Measurements from ENCODE around the gene SLC38A9.
"Not testable (repeated sequence)": the region's sequence is repeated elsewhere in the genome, so short reads cannot be mapped to it uniquely, and the experiment has no call there.

SLC38A9 gene

DNA sequence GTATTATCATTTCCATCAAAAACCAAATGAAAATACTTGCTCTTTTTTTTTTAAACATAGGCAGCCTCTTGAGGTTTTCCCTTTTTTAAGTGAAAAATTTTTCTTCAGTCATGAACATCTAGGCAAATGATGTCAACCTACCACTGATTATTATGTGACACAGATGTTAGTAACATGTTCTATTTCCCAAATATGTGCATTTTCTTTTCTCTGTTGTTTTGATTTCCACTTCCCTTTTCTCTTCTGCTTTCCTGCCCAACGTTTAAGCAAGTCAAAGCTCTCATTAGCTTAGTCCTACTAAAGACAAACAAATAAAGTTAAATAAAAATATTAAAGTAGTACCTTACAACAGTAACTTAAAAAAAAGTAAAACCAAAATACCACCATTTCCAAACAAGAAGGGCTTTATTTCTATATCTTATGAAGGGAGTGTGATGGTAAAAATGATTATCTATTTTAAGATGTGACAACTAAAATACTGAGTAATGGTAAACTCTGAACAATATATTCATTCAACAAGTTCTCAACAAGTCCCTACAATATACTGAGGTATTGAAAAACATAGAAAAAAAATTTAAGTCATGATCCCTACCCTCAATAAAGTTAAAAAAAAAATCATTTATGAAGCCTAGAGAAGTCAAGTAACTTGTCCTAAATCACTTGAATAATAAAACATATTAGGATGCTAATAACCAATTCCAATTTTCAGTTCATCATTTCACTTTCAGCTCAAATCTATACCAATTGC, 9.4 kb downstream of the SLC38A9 start:
- DNase-seq: no peak

DNA sequence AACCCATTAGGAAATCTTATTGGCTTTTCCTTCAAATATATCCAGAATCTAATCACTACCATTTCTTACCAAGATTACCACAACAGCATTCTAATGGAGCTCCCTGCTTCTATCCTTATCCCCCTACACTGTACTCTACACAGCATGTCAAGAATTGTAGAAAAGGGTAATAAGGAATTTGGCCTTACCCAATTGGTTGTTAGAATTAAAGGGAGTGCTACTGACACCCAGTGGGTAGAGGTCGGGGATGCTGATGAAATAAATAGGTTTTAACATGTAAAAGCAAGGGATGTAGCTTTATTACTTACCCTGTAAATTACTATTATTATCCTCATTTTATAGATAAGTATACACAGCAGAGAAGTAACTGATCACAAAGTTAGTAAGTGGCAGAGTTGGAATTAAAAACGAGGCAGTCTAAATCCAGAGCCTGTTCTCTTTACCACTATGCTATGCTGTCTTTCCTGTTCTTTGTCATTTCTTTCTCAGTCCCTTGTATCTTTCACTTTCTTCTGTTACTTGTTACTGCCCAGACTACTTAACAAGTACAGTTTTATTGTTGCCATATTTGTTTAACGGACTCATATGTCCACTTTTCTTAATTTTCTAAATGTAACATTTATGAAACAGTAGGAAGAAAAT, 10.5 kb downstream of the SLC38A9 start:
- no peak for DNase-seq

DNA sequence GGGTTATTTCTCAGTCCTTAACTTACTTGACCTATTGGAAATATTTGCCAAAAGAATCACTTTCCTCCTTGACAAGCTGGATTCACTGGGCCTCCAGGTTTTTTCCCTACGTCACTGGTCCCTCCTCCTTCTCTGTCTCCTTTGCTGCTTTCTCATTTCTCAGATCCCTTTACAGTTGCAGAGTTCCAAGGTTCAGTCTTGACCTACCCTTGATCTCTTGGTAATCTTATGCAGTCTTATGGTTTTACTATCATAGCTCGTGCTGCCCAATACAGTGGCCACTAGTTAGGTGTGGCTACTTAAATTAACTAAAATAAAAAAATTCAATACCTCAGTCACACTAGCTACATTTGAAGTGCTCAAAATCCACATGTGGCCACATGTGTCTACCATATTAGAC, 11.4 kb downstream of the SLC38A9 start:
- no peak for DNase-seq

DNA sequence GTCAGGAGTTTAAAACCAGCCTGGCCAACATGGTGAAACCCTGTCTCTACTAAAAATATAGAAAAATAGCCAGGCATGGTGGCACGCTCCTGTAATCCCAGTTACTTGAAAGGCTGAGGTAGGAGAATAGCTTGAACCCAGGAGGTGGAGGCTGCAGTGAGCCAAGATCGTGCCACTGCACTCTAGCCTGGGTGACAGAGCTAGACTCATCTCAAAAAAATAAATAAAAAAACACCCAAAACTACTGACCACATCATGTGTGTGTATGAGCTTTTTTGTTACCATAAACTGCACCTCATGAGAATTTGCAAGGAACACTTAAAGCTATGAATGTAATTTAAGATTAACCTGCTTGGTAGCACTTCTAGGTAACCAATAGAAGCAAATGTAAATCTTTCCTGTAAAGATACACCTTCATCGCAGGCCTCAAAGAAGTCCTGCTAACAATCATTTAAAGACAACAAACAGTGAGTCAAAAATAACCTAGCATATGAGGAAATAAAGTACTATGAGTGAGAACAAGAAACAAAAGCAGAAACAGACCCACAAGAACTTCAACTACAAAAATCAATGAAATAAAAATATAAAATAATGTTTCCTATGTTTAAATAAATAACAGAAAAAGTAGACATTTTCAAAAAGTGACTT, 13.0 kb downstream of the SLC38A9 start:
- no peak for DNase-seq

DNA sequence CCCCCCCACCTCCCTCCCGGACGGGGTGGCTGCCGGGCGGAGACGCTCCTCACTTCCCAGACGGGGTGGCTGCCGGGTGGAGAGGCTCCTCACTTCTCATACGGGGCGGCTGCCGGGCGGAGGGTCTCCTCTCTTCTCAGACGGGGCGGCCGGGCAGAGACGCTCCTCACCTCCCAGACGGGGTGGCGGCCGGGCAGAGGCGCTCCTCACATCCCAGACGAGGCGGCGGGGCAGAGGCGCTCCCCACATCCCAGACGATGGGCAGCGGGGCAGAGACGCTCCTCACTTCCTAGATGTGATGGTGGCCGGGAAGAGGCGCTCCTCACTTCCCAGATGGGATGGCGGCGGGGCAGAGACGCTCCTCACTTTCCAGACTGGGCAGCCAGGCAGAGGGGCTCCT, 15.4 kb downstream of the SLC38A9 start:
- DNase-seq: not testable (repeated sequence)

DNA sequence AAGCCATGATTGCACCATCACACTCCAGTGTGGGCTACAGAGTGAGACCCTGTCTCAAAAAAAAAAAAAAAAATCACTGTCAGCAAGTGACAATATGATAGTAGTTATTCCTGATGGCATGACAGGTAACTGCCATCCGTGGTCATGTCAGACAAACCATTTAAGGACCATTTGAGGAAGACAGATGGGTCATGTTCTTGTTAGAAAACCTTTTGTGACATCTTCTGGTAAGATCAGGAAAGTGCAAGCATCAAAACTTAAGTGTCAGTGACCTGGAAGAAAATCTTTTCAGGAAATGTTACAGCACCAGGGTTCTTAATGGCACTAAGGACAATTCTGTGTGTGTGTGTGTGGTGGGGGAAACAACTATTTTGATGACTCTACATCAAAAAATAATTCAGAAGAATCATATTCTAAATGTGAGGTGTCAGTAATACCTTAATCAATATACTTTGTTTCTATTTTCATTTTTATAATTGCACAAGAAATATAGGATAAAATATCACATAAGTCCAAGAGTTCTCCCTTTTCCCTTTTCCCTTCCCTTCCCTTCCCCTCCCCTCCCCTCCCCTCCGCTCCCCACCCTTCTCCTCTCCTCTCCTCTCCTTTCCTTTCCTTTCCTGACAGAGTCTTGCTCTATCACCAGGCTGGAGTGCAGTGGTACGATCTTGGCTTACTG, 17.8 kb downstream of the SLC38A9 start:
- DNase-seq: no peak

DNA sequence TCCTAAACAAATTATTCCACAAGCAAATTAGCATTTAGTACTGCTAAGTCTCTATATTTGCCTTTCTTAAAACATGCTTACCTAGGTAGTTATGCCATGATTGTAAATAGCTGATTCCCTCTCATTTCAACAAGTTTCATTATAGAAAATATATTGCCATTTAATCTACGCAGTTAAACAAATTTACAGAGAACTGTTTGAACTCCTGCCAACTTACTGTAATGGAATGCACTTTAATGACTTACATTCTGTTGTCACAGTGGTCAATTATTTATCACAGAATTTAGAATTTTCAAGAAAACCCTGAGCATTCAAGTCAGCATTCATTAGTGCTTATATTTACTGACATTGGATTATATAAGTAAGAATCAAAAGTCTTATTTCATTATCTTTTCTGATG, 19.6 kb downstream of the SLC38A9 start:
- DNase-seq: no peak

DNA sequence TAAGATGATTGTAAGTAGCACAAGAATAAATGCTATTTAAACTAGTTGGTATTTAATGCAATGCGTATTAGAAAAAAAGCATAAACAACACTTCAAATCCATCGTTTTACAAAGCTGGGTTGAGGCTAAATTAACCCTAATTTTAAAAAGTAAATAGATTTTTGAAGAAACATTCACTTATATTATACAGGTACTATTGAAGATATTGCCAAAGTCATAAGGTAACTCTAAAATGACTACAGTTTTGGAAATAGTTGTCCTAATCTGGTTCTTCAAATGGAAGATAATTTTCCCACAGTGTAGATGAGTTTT, 20.1 kb downstream of the SLC38A9 start:
- DNase-seq: no peak

DNA sequence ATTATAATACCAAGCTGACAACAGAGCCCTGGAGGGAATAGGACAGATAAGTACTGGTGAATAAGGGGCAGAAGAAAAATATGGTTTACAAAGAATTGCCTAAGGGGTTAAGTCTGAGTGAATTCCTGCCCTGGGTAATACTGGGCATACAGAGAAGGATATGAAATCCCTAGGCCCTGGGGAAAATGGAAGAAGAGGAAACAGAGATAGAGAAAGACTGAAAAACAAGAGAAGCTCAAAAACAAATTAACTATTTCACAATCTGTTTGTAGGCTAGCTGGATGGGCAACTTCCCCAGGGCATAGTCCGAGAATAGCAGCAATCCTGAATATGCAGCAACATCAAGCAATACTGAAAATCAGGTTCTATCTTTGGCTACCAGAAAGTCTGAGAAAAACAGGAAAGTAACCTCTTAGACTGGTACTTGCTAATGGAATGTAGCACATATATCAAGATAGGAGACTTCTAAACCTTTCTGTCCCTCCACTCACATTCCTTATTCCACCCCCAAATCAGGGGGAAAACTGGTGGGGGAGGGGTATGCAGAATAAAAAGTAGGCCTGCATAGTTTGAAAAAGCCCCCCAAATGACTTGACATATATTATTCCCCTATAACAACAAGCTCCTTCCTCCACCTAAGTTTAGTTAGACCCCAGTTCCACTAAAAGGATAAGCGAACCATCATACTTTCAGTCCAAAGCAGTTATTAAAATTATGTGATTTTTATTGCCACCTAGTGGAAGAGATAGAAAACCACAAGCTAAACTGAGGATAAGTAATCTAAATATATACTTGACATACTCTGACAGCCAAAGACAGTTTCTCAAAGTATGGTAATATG, 20.6 kb downstream of the SLC38A9 start:
- DNase-seq: no peak

DNA sequence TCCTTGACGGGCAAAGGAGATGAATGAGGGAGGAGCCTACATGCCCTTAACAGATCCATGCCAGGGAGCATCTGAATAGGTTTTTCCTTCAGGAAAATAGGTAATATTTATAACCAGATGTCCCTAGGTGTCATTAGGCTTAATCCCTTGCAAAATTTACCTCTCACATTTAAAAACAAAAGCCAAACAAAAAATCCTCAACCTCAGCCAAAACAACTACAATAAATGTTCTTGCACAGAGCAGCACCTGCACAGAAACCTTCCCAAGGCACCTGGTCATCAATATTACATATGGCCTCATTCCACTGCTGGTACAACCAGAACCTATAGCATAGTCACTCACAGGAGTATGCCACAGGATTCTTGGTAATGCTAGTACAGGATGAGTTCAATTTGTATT, 30.1 kb downstream of the SLC38A9 start:
- no peak for DNase-seq

DNA sequence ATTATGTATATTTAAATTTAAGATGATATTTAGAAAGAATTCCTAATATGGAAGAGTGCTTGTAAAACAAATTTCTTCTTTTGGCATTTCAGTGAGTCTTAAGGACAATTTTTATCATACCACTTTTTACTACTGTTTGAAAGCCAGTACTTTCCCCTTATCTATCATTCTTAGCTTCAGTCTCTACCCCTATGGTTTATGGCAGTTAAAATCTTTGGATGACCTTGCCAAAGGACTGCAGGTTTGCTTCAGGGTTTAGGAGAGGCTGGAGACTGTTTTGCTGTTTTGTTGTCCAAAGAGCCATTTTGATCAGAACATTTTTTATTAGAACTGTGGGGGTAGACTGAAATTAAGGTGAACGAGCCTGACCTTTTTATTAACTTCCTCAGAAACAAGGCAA, 30.8 kb downstream of the SLC38A9 start:
- DNase-seq: no peak

DNA sequence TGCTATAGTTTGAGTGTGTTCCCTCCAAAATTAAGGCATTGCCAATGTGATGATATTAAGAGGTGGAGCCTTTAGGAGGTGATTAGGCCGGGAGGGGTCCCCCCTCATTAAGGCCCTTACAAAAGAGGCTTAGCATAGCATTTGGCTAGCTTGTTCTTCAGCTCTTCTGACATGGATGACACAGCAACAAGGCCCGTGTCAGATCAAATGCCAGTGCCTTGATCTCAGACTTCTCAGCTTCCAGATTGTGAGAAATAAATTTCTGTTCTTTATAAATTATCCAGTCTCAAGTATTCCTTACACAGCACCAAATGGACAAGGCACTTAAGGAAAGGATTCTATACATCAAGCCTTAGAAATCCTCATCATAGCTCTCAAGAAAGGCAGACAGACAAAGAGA, 31.8 kb downstream of the SLC38A9 start:
- no peak for DNase-seq

DNA sequence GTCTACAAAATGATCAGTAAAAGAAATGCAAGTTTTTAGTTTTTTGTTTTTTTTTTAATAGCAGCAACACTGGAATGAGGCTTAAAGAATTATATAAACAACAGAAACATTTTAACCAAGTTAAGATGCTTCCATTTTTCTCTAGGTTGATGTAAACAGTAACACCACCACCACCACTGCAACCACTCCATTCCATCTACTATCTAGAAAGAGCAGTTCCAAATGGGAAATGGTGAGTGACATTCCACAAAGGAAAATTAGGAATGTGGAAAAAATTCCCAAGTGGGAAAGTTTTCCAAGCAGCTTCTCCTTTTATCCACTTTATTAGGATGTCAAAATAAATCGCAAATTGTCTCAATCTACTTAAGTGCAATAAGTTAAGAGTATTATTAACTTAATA, 32.6 kb downstream of the SLC38A9 start:
- DNase-seq: no peak

DNA sequence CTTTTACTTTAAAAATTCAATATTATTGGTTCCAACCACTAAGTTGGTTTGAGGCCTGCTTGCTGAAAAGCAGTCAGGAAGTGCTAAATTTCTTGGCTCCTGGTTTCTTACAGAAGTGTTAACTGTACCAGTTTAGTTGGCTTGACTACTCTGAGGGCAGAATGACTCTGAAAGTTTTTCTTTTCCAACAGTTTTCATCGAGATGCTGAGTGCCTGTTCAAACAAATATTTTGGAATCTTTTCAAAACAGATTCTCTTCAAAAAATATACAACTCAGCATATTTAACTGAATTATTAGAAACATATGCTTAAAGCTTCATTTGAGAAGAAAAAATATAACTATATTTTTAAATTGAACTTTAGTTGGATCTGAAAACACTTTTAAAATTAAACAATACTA, 37.0 kb downstream of the SLC38A9 start:
- DNase-seq: no peak

DNA sequence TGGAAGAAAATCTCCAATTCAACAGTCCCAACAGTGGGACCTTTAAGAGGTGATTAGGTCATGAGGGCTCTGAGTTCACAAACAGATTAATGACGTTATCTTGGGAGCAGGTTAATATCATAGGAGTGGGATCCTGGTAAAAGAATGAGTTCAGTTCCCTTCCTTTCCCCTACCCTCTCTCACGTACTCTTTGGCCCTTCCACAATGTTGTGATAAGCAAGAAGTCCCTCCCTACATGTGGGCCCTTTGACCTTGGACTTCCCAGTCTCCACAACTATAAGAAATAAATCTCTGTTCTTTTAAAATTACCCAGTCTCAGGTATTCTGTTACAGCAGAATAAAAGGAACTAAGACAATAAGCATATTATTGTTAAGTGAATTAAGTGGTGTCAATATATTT, 37.8 kb downstream of the SLC38A9 start:
- no peak for DNase-seq

DNA sequence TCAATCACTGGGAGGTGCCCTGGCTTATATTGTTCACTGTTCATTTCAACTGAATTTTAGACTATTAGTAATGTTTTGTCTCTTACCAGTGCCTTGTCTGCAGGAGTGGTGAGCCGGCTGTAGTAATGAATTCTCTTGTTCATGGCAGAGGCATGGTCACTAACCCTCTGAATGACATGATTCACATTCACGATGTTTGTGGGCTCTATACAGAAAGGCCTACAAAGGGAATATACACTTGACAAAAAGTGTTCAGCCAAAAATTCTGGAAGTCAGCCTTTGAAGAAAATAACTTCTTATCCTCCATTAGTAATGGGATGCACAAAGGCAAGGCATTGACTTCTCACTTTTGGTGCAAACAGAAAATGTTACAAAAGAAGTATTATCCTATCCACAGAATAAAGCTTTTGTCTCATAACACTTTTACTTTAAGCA, 39.6 kb downstream of the SLC38A9 start:
- DNase-seq: no peak

DNA sequence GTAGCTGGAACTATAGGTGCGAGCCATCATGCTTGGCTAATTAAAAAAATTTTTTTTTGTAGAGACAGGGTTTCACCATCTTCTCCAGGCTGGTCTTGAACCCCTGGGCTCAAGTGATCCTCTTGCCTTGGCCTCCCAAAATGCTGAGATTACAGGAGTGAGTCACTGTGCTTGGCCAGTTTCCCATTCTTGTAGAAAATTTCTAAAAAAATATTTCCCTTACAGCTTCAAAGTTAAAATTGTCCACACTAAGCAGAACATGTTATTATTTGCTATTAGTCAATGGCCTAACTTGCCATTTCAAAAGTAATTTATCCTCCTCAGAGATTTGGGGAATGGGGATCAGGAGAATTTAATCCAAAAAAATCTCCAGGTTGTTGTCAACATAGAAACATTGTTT, 40.1 kb downstream of the SLC38A9 start:
- DNase-seq: no peak

DNA sequence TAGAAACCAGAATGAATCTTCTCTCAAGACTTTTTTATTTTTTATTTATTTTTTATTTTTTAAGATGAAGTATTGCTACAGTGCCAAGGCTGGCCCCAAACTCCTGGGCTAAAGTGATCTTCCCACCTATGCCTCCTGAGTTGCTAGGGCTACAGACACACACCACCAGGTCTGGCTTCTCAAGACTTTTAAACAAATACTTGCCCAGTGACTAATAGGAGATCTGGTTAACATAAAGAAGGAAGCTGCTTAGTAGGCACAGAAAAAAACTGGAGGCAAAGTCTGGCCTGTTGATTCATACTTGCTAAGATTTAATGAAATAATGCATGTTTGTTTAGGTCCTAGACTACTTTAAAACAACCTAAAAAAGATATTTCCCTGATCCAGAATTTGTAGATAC, 43.8 kb downstream of the SLC38A9 start:
- no peak for DNase-seq

DNA sequence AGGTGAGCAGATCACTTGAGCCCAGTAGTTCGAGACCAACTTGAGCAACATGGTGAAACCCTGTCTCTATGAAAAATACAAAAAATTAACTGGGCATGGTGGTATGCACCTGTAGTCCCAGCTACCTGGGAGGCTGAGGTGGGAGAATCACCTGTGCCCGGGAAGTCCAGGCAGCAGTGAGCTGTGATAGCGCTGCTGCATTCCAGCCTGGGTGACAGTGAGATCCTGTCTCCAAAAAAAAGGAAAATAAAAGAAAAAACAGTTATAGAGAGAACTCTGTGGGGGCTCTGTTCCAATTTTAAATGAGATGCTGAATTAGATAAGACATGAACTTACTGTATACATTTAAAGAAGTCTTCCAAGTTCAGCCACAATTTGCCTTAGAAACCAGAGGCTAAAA, 44.2 kb downstream of the SLC38A9 start:
- no peak for DNase-seq

DNA sequence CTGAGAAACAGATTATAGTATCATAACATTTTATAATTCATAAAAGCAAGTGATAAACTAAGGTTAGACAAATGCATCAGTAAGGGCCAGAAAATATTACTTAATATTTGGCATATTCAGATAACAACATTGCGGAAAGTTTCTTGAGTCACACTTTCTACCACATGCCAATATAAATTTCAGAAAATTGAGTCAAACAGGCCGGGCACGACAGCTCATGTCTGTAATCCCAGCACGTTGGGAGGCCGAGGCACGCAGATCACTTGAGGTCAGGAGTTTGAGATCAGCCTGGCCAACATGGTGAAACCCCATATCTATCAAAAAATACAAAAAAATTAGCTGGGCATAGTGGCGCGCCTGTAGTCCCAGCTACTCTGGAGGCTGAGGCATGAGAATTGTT, 47.1 kb downstream of the SLC38A9 start:
- no peak for DNase-seq

DNA sequence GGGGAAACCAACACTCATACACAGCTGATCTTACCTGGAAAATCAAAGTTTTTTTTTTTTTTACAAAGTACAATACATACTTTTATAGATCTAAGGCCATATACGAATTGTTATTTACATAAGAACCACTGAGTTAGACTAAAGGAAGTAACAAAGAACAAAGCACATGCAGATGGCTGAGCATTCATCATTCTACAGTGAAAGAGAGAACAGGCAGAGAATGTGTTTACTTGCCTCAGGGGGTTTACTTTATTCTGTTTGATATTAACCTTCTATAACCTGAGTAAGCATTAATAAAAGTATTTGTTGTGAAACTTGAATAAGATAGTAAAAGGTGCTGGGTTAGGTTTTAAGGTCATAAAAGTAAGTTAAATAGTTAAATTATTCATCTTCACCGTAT, 54.7 kb downstream of the SLC38A9 start:
- no peak for DNase-seq

DNA sequence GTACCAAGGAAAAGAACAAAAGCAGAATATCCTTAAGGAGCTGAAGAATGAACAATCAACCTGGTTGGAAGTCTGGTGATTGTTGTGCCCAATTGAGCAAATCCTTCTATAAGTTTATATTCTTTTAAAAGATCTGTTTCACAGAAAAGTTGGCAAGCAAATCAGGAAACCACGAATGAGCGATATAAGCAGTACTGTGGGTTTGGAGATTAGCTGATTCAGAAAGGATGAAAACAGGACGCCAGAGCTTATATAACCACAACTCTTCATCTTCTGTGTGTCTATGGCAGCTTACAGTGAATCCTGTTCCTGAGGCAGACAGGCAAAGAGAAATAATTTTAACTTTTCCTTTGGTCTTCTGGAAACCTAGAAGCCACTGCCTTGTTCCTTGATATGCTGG, 61.7 kb downstream of the SLC38A9 start:
- DNase-seq: no peak

DNA sequence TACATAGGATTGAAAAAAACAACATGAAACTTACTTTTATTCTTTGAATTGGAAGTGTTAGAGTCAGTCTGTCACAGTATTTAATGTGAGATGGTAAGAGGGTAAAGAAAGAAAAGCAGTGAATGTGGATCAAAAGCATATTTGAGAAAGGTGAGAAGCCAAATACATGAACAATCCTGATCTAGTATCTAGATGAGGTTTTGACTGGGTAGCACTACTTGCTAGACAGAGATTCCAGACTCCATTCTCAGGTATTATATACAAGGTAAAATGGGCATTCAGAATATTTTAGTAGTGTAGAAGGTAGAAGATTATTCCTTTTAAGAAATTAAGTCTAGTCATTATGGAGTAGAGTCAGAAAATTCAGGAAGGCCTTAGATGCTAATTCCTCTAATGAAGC, 62.2 kb downstream of the SLC38A9 start:
- no peak for DNase-seq

Measured in stimulated activated CD4-positive, alpha-beta T cell treated with anti-CD3 and anti-CD28 coated beads, Interleukin-4, amount 100 ng/mL, for 24 hours (primary cell).